Measurements from ENCODE around the gene INS. TPM values are rescaled to one million over a fixed set of nuclear protein-coding genes. Genes with fewer than 3 reads are reported as not detected.

Gene INS
- total and polyA plus RNA-seq, 10 of the 15 experiments (the other 5 are each of a cell fraction or from before 2014, with no cell fraction given) = not detected

DNA sequence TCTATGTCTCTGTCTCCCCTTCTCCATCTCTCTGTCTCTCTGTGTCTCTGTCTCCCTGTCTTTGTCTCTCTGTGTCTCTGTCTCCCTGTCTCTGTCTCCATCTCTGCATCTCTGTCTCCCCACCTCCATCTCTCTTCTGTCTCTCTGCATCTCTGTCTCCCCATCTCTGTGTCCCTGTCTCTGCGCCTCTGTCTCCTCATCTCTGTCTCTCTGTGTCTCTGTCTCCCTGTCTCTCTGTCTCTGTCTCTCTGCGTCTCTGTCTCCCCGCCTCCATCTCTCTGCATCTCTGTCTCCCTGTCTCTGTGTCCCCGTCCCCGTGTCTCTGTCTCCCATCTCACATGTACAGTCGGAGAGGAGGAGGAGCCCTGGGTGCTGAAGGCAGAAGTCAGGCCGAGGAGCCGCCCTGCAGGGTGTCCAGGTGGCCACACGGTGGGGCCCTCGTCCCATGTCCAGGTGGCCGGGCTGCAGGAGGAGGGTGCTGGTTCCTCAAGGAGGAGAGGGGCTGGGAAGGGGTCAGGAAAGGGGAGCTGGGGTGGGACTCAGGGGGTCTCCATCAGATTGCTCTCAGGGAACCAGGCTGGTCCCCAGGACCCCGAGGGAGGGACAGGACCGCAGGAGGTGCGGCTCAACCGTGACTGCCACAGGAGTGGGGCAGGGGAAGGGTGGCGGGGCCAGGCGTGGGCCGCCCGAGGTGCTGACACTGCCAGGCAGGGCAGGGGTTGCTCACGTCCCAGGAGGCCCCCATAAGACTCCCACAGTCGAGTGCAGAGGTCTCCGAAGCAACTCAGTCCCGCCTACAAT lies 36.2 kb upstream of the INS start (continued):
- no peak for TF ChIP-seq MLLT1 (IDR thresholded peaks at IDR 0.05)
- no peak for TF ChIP-seq HDAC6 (IDR thresholded peaks at IDR 0.05; ENCODE audit: unreplicated experiment)
- no peak for TF ChIP-seq ZZZ3 (IDR thresholded peaks at IDR 0.05; ENCODE audit: control insufficient read depth, insufficient read length, low read depth)
- TF ChIP-seq, protein P1, sequence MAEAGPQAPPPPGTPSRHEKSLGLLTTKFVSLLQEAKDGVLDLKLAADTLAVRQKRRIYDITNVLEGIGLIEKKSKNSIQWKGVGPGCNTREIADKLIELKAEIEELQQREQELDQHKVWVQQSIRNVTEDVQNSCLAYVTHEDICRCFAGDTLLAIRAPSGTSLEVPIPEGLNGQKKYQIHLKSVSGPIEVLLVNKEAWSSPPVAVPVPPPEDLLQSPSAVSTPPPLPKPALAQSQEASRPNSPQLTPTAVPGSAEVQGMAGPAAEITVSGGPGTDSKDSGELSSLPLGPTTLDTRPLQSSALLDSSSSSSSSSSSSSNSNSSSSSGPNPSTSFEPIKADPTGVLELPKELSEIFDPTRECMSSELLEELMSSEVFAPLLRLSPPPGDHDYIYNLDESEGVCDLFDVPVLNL (IDR thresholded peaks at IDR 0.05; ENCODE audit: low read depth, low read length) = no peak
- no peak for TF ChIP-seq SMAD1 (IDR thresholded peaks at IDR 0.05; ENCODE audit: low read depth, partially characterized antibody)
- no peak for TF ChIP-seq ZNF217 (IDR thresholded peaks at IDR 0.05)
- peak; percentile 78 to 86 (median 85) for TF ChIP-seq CTCF (IDR thresholded peaks at IDR 0.05 in 2 of 3, conservative IDR thresholded peaks at IDR 0.05 in 1 of 3; ENCODE audit: control insufficient read depth in 2 of 3, extremely low read depth in 1 of 3, insufficient read depth in 1 of 3, low read depth in 3 of 3, low read length in 3 of 3)
- TF ChIP-seq CBFB (IDR thresholded peaks at IDR 0.05; ENCODE audit: low read depth) = no peak
- TF ChIP-seq IRF4 (IDR thresholded peaks at IDR 0.05; ENCODE audit: low read depth, low read length) = no peak
- TF ChIP-seq ZSCAN29 (IDR thresholded peaks at IDR 0.05) = no peak
- TF ChIP-seq, protein P2, sequence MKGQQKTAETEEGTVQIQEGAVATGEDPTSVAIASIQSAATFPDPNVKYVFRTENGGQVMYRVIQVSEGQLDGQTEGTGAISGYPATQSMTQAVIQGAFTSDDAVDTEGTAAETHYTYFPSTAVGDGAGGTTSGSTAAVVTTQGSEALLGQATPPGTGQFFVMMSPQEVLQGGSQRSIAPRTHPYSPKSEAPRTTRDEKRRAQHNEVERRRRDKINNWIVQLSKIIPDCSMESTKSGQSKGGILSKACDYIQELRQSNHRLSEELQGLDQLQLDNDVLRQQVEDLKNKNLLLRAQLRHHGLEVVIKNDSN (IDR thresholded peaks at IDR 0.05; ENCODE audit: borderline replicate concordance, extremely low read length, insufficient read depth, low read depth, low read length) = no peak
- peak; percentile 87 for TF ChIP-seq RAD21 (IDR thresholded peaks at IDR 0.05; ENCODE audit: insufficient read depth, low read depth, low read length)
- TF ChIP-seq, protein P3, sequence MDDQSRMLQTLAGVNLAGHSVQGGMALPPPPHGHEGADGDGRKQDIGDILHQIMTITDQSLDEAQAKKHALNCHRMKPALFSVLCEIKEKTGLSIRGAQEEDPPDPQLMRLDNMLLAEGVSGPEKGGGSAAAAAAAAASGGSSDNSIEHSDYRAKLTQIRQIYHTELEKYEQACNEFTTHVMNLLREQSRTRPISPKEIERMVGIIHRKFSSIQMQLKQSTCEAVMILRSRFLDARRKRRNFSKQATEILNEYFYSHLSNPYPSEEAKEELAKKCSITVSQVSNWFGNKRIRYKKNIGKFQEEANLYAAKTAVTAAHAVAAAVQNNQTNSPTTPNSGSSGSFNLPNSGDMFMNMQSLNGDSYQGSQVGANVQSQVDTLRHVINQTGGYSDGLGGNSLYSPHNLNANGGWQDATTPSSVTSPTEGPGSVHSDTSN (IDR thresholded peaks at IDR 0.05; ENCODE audit: insufficient replicate concordance, low read depth, low read length) = no peak
- 0 out of 2 replicates have a peak, but pooled peaks have one; percentile 26 for TF ChIP-seq TCF3 (IDR thresholded peaks at IDR 0.05; ENCODE audit: borderline replicate concordance, insufficient read depth, low read depth, low read length)
- TF ChIP-seq KAT2A (conservative IDR thresholded peaks at IDR 0.05; ENCODE audit: control insufficient read depth, low read depth, low read length) = no peak
- peak; percentile 41; the same call in 1 of the 2 replicates for TF ChIP-seq HDGF (IDR thresholded peaks at IDR 0.05)
- no peak for TF ChIP-seq BCL3 (IDR thresholded peaks at IDR 0.05; ENCODE audit: borderline replicate concordance, insufficient read depth, low read depth, low read length, poor library complexity, severe bottlenecking)
- TF ChIP-seq KDM1A (IDR thresholded peaks at IDR 0.05; ENCODE audit: borderline replicate concordance) = no peak
- TF ChIP-seq POU2F2 (IDR thresholded peaks at IDR 0.05; ENCODE audit: borderline replicate concordance, low read depth, low read length) = no peak
- TF ChIP-seq STAT3 (IDR thresholded peaks at IDR 0.05; ENCODE audit: low read depth, low read length) = no peak
- TF ChIP-seq HCFC1 (IDR thresholded peaks at IDR 0.05; ENCODE audit: low read length) = no peak
